DMS53 treated with DMSO at 0.1 percent for 48 hours (cell line): ENCODE data around the gene TMEM198.

Experiments used
- DNase-seq: peaks from one replicate; lab custom pipeline; 2025; ENCODE audit not compliant: unreplicated experiment; lab: John Stamatoyannopoulos, UW

TMEM198 gene

GRCh38 chr2:219508971-219509779 is 34.7 kb upstream of the TMEM198 start:
- no peak for DNase-seq

GRCh38 chr2:219509780-219510511 is 33.9 kb upstream of the TMEM198 start:
- DNase-seq = peak; percentile 27

- DNase-seq = no peak
Measured at GRCh38 chr2:219510512-219511135, 33.2 kb upstream of the TMEM198 start.

- DNase-seq = no peak
Measured at GRCh38 chr2:219511547-219512325, 32.1 kb upstream of the TMEM198 start.

GRCh38 chr2:219512524-219513216 is 31.2 kb upstream of the TMEM198 start:
- DNase-seq = no peak

- DNase-seq = no peak
Measured at GRCh38 chr2:219513787-219514186, 30.0 kb upstream of the TMEM198 start.

GRCh38 chr2:219514196-219514761 is 29.5 kb upstream of the TMEM198 start, which contains the start of gene ASIC4:
Gene ASIC4 (plus strand): TSS chr2:219514482. CDS start chr2:219514725, 243 bp downstream.
- DNase-seq = peak; percentile 7

GRCh38 chr2:219514836-219515235 is 29.0 kb upstream of the TMEM198 start:
- no peak for DNase-seq

GRCh38 chr2:219515874-219516629 is 27.8 kb upstream of the TMEM198 start:
- DNase-seq = no peak

- DNase-seq = no peak
Measured at GRCh38 chr2:219516888-219517287, 26.9 kb upstream of the TMEM198 start.

GRCh38 chr2:219517954-219518778 is 25.7 kb upstream of the TMEM198 start:
- DNase-seq = no peak

- DNase-seq = no peak
Measured at GRCh38 chr2:219519526-219519916, 24.3 kb upstream of the TMEM198 start.

- no peak for DNase-seq
Measured at GRCh38 chr2:219520079-219520478, 23.7 kb upstream of the TMEM198 start.

- peak; percentile 30 for DNase-seq
Measured at GRCh38 chr2:219521066-219521880, 22.6 kb upstream of the TMEM198 start.

- peak; percentile 21 for DNase-seq
Measured at GRCh38 chr2:219522111-219523030, 21.5 kb upstream of the TMEM198 start.

GRCh38 chr2:219523031-219523671 is 20.7 kb upstream of the TMEM198 start:
- DNase-seq = no peak
